Measurements from ENCODE around the gene SHC3.

The SHC3 gene

GRCh38 chr9:89049646-89050045 lies 129.0 kb downstream of the SHC3 start:
- no peak for DNase-seq

GRCh38 chr9:89048616-89049015 lies 130.0 kb downstream of the SHC3 start:
- DNase-seq, result no peak

GRCh38 chr9:89047667-89048066 lies 131.0 kb downstream of the SHC3 start:
- no peak for DNase-seq

- no peak for DNase-seq
Observed at GRCh38 chr9:89046832-89047231, 131.8 kb downstream of the SHC3 start.

- DNase-seq, result no peak
Observed at GRCh38 chr9:89044881-89045280, 133.7 kb downstream of the SHC3 start.

- no peak for DNase-seq
Observed at GRCh38 chr9:89044104-89044503, 134.5 kb downstream of the SHC3 start.

- no peak for DNase-seq
Observed at GRCh38 chr9:89042984-89043383, 135.6 kb downstream of the SHC3 start.

- DNase-seq, result no peak
Observed at GRCh38 chr9:89039664-89040063, 139.0 kb downstream of the SHC3 start.

- DNase-seq, result no peak
Observed at GRCh38 chr9:89039104-89039465, 139.5 kb downstream of the SHC3 start.

GRCh38 chr9:89038382-89039103 lies 140.1 kb downstream of the SHC3 start:
- DNase-seq, result no peak

GRCh38 chr9:89037891-89038290 lies 140.7 kb downstream of the SHC3 start:
- DNase-seq, result no peak

GRCh38 chr9:89037346-89037745 lies 141.3 kb downstream of the SHC3 start:
- DNase-seq, result no peak

GRCh38 chr9:89036891-89037290 lies 141.7 kb downstream of the SHC3 start:
- no peak for DNase-seq

- no peak for DNase-seq
Observed at GRCh38 chr9:89036383-89036782, 142.2 kb downstream of the SHC3 start.

GRCh38 chr9:89032661-89033060 lies 146.0 kb downstream of the SHC3 start:
- no peak for DNase-seq

GRCh38 chr9:89032173-89032572 lies 146.4 kb downstream of the SHC3 start:
- DNase-seq, result no peak

- DNase-seq, result no peak
Observed at GRCh38 chr9:89029788-89030187, 148.8 kb downstream of the SHC3 start.

- no peak for DNase-seq
Observed at GRCh38 chr9:89026876-89027275, 151.7 kb downstream of the SHC3 start.

- DNase-seq, result no peak
Observed at GRCh38 chr9:89025553-89025952, 153.1 kb downstream of the SHC3 start.

- no peak for DNase-seq
Observed at GRCh38 chr9:89024727-89025126, 153.9 kb downstream of the SHC3 start.

- DNase-seq, result no peak
Observed at GRCh38 chr9:89023740-89024139, 154.9 kb downstream of the SHC3 start.

- no peak for DNase-seq
Observed at GRCh38 chr9:89022902-89023301, 155.7 kb downstream of the SHC3 start.

GRCh38 chr9:89022001-89022759 lies 156.4 kb downstream of the SHC3 start:
- no peak for DNase-seq

- no peak for DNase-seq
Observed at GRCh38 chr9:89021154-89021803, 157.3 kb downstream of the SHC3 start.
